K562 (cell line): Measurements from ENCODE around the gene USP49. TPM values are rescaled to one million over a fixed set of nuclear protein-coding genes. Genes with fewer than 3 reads are reported as not detected.
A peak's percentile ranks its signal among the peaks of the same experiment; 100 is the strongest.

ENCODE experiments used
- ARNT ChIP-seq, 2 experiments: fragments of 450-650 bp; IDR thresholded peaks; 2 replicates each; pipeline ENCODE4 v1.6.1; 2016; ENCODE audit warnings: mild to moderate bottlenecking in 1 of 2
- COPS2 ChIP-seq: fragments of 450-650 bp; conservative IDR thresholded peaks from 2 replicates; pipeline ENCODE4 v1.6.1; 2016; ENCODE audit warnings: mild to moderate bottlenecking, moderate library complexity
- CTCFL ChIP-seq: IDR thresholded peaks from 2 replicates; pipeline ENCODE4 v1.6.1; 2011; ENCODE audit warnings: borderline replicate concordance, low read depth, mild to moderate bottlenecking, moderate library complexity, low read length; ENCODE audit not compliant: insufficient read depth, poor library complexity, severe bottlenecking
- IRF9 ChIP-seq: fragments of 450-650 bp; IDR thresholded peaks from 2 replicates; pipeline ENCODE4 v1.6.1; 2016; ENCODE audit warnings: missing biosample characterization, missing genetic modification characterization
- MYBL2 ChIP-seq, 2 experiments: fragments of 450-650 bp in 1 of 2; sonication (generic) in 1 of 2; formaldehyde crosslinking in 1 of 2; IDR thresholded peaks; 2 replicates each; pipeline versions ENCODE4 v1.6.1 to v1.8.1; 2017 to 2022; ENCODE audit warnings: borderline replicate concordance in 1 of 2, inconsistent platforms in 1 of 2, low read depth in 1 of 2, mild to moderate bottlenecking in 1 of 2, missing genetic modification reagents in 1 of 2, moderate library complexity in 1 of 2
- NFRKB ChIP-seq: fragments of 450-650 bp; IDR thresholded peaks from 2 replicates; pipeline ENCODE4 v1.6.1; 2016; ENCODE audit warnings: low read depth
- NFYB ChIP-seq: IDR thresholded peaks from 2 replicates; pipeline ENCODE4 v1.6.1; 2011; ENCODE audit warnings: mild to moderate bottlenecking, moderate library complexity; ENCODE audit not compliant: insufficient read length; ENCODE audit errors: extremely low read depth
- NR2C2 ChIP-seq, 2 experiments: fragments of 200-800 bp in 1 of 2; sonication (Bioruptor generic) in 1 of 2; sonication (generic) in 1 of 2; formaldehyde crosslinking in 1 of 2; IDR thresholded peaks; 2 replicates each; pipeline versions ENCODE4 v1.6.1 to v1.8.0; 2016 to 2022; ENCODE audit warnings: mild to moderate bottlenecking in 1 of 2, missing compliant biosample characterization in 1 of 2, missing genetic modification characterization in 1 of 2, missing genetic modification reagents in 1 of 2
- PYGO2 ChIP-seq: fragments of 450-650 bp; IDR thresholded peaks from 2 replicates; pipeline ENCODE4 v1.6.1; 2016; ENCODE audit warnings: mild to moderate bottlenecking, missing genetic modification characterization, moderate library complexity, missing compliant biosample characterization
- RBM15 ChIP-seq: fragments of 200-400 bp; formaldehyde crosslinking; IDR thresholded peaks from 2 replicates; pipeline ENCODE4 v1.6.1; 2018; ENCODE audit warnings: mild to moderate bottlenecking, low read length, moderate library complexity; ENCODE audit not compliant: insufficient read depth
- SMARCA5 ChIP-seq: fragments of 450-650 bp; IDR thresholded peaks from 2 replicates; pipeline ENCODE4 v1.6.1; 2016
- TGIF2 ChIP-seq: sonication (generic); formaldehyde crosslinking; IDR thresholded peaks from 2 replicates; pipeline ENCODE4 v1.8.1; 2022; ENCODE audit warnings: mild to moderate bottlenecking, missing genetic modification reagents, moderate library complexity
- XRCC4 ChIP-seq: IDR thresholded peaks from one replicate; pipeline ENCODE4 v1.6.1; 2011; ENCODE audit not compliant: insufficient read depth, insufficient read length; ENCODE audit errors: extremely low read depth
- ZFP91 ChIP-seq: sonication (generic); formaldehyde crosslinking; IDR thresholded peaks from 2 replicates; pipeline ENCODE4 v1.8.0; 2022; ENCODE audit warnings: mild to moderate bottlenecking, missing genetic modification reagents
- ZNF140 ChIP-seq: fragments of 250-450 bp; sonication (Bioruptor Pico); IDR thresholded peaks from 2 replicates; pipeline ENCODE4 v1.8.0; 2021; ENCODE audit warnings: moderate library complexity, mild to moderate bottlenecking, inconsistent platforms
- ZNF408 ChIP-seq: fragments of 250-450 bp; sonication (Bioruptor Pico); IDR thresholded peaks from 2 replicates; pipeline ENCODE4 v1.4.0; 2020; ENCODE audit warnings: low read depth, mild to moderate bottlenecking, moderate library complexity
- ZNF507 ChIP-seq: conservative IDR thresholded peaks from 2 replicates; pipeline ENCODE4 v1.6.1; 2017; ENCODE audit warnings: missing genetic modification characterization, missing compliant biosample characterization
- ZNF639 ChIP-seq, 2 experiments: fragments of 200-800 bp in 1 of 2; sonication (Bioruptor generic) in 1 of 2; sonication (generic) in 1 of 2; formaldehyde crosslinking in 1 of 2; IDR thresholded peaks in 1 of 2; conservative IDR thresholded peaks in 1 of 2; 2 replicates each; pipeline versions ENCODE4 v1.5.0 to v1.6.1; 2016 to 2020; ENCODE audit warnings: missing compliant biosample characterization in 1 of 2, missing genetic modification characterization in 1 of 2, missing genetic modification reagents in 1 of 2
- polyA plus RNA-seq, 8 experiments: library from polyadenylated mRNA; depleted of rRNA in 4 of 8; stranded (reverse) in 5 of 8; unstranded in 3 of 8; fragments of >200 nt; fragmentation: Nextera tagmentation in 2 of 8; fragmentation: Illumina TruSeq in 1 of 8; extraction: Ambion mirVana in 2 of 8; extraction: Trizol in 1 of 8; gene quantifications; 2 replicates each; pipeline versions ENCODE4 v1.2.1 to v1.2.3, GENCODE V29; 2011 to 2014; ENCODE audit warnings: inconsistent platforms in 1 of 8, missing spikeins in 1 of 8
- total RNA-seq, 7 experiments: library from RNA; depleted of rRNA in 6 of 7; stranded (reverse); fragments of >200 nt in 6 of 7; fragmentation: Illumina TruSeq in 2 of 7; extraction: Trizol in 2 of 7; gene quantifications; 2 replicates each; pipeline versions ENCODE4 v1.2.1 to v1.2.3, GENCODE V29; 2011 to 2021; ENCODE audit warnings: low replicate concordance in 1 of 7

Gene USP49
- total and polyA plus RNA-seq, 9 of the 15 experiments (the other 6 are each of a cell fraction or from before 2014, with no cell fraction given), result 1.0 to 9.9 (median 6.5) TPM

- no peak for TF ChIP-seq ZNF507
- no peak for TF ChIP-seq ZNF408 (CRISPR knock-in tag)
- no peak for TF ChIP-seq CTCFL
- TF ChIP-seq XRCC4, result no peak
- no peak for TF ChIP-seq ZFP91 (CRISPR knock-in tag)
- TF ChIP-seq ARNT (IDR thresholded peaks at IDR 0.05), result 0 out of 4 replicates have a peak, but pooled peaks of 1 of the 2 experiments have one; percentile 63
- no peak for TF ChIP-seq MYBL2 (IDR thresholded peaks at IDR 0.05; ENCODE audit: low read depth)
- TF ChIP-seq MYBL2 (CRISPR knock-in tag; IDR thresholded peaks at IDR 0.05; ENCODE audit: borderline replicate concordance), result no peak
- TF ChIP-seq COPS2, result no peak
- TF ChIP-seq SMARCA5, result no peak
- TF ChIP-seq NR2C2 (CRISPR knock-in tag; IDR thresholded peaks at IDR 0.05), result no peak
- peak; percentile 83 for TF ChIP-seq NR2C2 (tag; IDR thresholded peaks at IDR 0.05)
- TF ChIP-seq IRF9 (tag), result no peak
- no peak for TF ChIP-seq NFYB
- no peak for TF ChIP-seq ZNF140 (CRISPR knock-in tag)
- no peak for TF ChIP-seq TGIF2
- peak in 1 of 2 experiments; percentile 51; a peak in 1 of 4 replicates for TF ChIP-seq ZNF639 (CRISPR knock-in tag; conservative IDR thresholded peaks at IDR 0.05 in 1 of 2, IDR thresholded peaks at IDR 0.05 in 1 of 2)
- no peak for TF ChIP-seq PYGO2 (tag)
- no peak for TF ChIP-seq RBM15
- 0 out of 2 replicates have a peak, but pooled peaks have one; percentile 58 for TF ChIP-seq NFRKB
Observed at GRCh38 chr6:41942067-41942851, 47.1 kb upstream of the USP49 start (continued).
